GM23248 (cell line): ENCODE data around the gene IL10RA. TPM values are rescaled to one million over a fixed set of nuclear protein-coding genes. Genes with fewer than 3 reads are reported as not detected.

Experiments used
- DNase-seq: peaks from one replicate; pipeline ENCODE4 v3.0.0-alpha.2; 2015
- H2AFZ ChIP-seq: fragments of 200-600 bp; sonication (generic); 2 replicates; pipeline ENCODE4 v1.6.1; 2016; ENCODE audit warnings: antibody characterized with exemption
- H3F3A ChIP-seq: fragments of 200-600 bp; sonication (generic); 2 replicates; pipeline ENCODE4 v1.6.1; 2016; ENCODE audit warnings: mild to moderate bottlenecking, antibody characterized with exemption, mixed run types; ENCODE audit not compliant: insufficient read depth
- H3K27ac ChIP-seq: fragments of 200-600 bp; sonication (generic); 2 replicates; pipeline ENCODE4 v1.5.1; 2016; ENCODE audit warnings: mild to moderate bottlenecking
- H3K27me3 ChIP-seq: fragments of 200-600 bp; sonication (generic); replicated peaks from 2 replicates; pipeline ENCODE4 v1.6.1; 2016; ENCODE audit warnings: mild to moderate bottlenecking; ENCODE audit not compliant: insufficient read depth
- H3K36me3 ChIP-seq: fragments of 200-600 bp; sonication (generic); 2 replicates; pipeline ENCODE4 v1.6.1; 2016; ENCODE audit warnings: low read depth, mild to moderate bottlenecking
- H3K4me1 ChIP-seq: fragments of 200-600 bp; sonication (generic); 2 replicates; pipeline ENCODE4 v1.6.1; 2016; ENCODE audit warnings: mild to moderate bottlenecking; ENCODE audit not compliant: insufficient read depth
- H3K4me2 ChIP-seq: fragments of 200-600 bp; sonication (generic); one replicate; pipeline ENCODE4 v1.6.1; 2016; ENCODE audit warnings: mild to moderate bottlenecking; ENCODE audit not compliant: unreplicated experiment
- H3K4me3 ChIP-seq: fragments of 200-600 bp; sonication (generic); 2 replicates; pipeline ENCODE4 v1.5.1; 2016; ENCODE audit warnings: mild to moderate bottlenecking
- H3K79me2 ChIP-seq: fragments of 200-600 bp; sonication (generic); 2 replicates; pipeline ENCODE4 v1.6.1; 2016; ENCODE audit warnings: mild to moderate bottlenecking; ENCODE audit not compliant: insufficient read depth
- H3K9ac ChIP-seq: fragments of 200-600 bp; sonication (generic); 2 replicates; pipeline ENCODE4 v1.6.1; 2016; ENCODE audit warnings: mild to moderate bottlenecking
- H3K9me2 ChIP-seq: fragments of 200-600 bp; sonication (generic); 2 replicates; pipeline ENCODE4 v1.6.1; 2016; ENCODE audit warnings: mixed run types, mild to moderate bottlenecking, moderate library complexity; ENCODE audit not compliant: insufficient read depth
- H3K9me3 ChIP-seq: fragments of 200-600 bp; sonication (generic); one replicate; pipeline ENCODE4 v1.6.1; 2017; ENCODE audit warnings: low read depth
- H4K20me1 ChIP-seq: fragments of 200-600 bp; sonication (generic); 2 replicates; pipeline ENCODE4 v1.6.0; 2016; ENCODE audit not compliant: insufficient read depth
- EZH2 ChIP-seq: fragments of 200-600 bp; sonication (generic); IDR thresholded peaks from 2 replicates; pipeline ENCODE4 v1.6.1; 2018; ENCODE audit warnings: antibody characterized with exemption, mild to moderate bottlenecking; ENCODE audit not compliant: insufficient read depth, poor library complexity, severe bottlenecking
- EZH2phosphoT487 ChIP-seq: fragments of 200-600 bp; sonication (generic); IDR thresholded peaks from 2 replicates; pipeline ENCODE4 v1.6.1; 2018; ENCODE audit warnings: antibody characterized with exemption, moderate library complexity, mild to moderate bottlenecking, low read depth; ENCODE audit not compliant: insufficient read depth
- WGBS, 2 experiments: methylation state at CpG; one replicate each; pipeline ENCODE4 v1.1.6; 2015 to 2017; ENCODE audit warnings: low lambda C conversion rate in 2 of 2, low coverage in 1 of 2; ENCODE audit errors: missing lambda C conversion rate in 2 of 2; 5-methylcytosine and 5-hydroxymethylcytosine counted together
- in situ Hi-C: fragments of 300-500 bp; cut with MboI; formaldehyde crosslinking; loops from 2 replicates; pipeline ENCODE4 v1.15.0; 2020
- polyA plus RNA-seq: library from polyadenylated mRNA; unstranded; fragments of >200 nt; fragmentation: Nextera tagmentation; extraction: Ambion mirVana; gene quantifications from 2 replicates; pipeline ENCODE4 v1.2.1, GENCODE V29; 2016
- total RNA-seq: library from RNA; depleted of rRNA; stranded (reverse); fragments of >200 nt; shearing (Covaris generic); gene quantifications from 2 replicates; pipeline ENCODE4 v1.2.3, GENCODE V29; 2014

IL10RA gene
- total and polyA plus RNA-seq, 2 experiments from 2014 or later: not detected

GRCh38 chr11:118010738-118011461 lies 24.7 kb downstream of the IL10RA start:
- in situ Hi-C loops: no loop called here
- WGBS, 2 experiments: 47 to 51% methylated on average over 17 to 21 of the region's 21 CpGs
- Histone ChIP-seq H3K36me3 (no peaks in the 10 kb centered on the region), H3K9me2 (no peaks in the 10 kb centered on the region), H4K20me1 (no peaks in the 10 kb centered on the region), H3K27me3 (peaks cover 4% of the 10 kb centered on the region; the same call in 1 of the 2 replicates), H3F3A (no peaks in the 10 kb centered on the region), H3K4me1 (no peaks in the 10 kb centered on the region), H2AFZ (no peak overlapping the region), H3K4me3 (no peak overlapping the region), H3K4me2 (no peak overlapping the region), H3K9ac (no peak overlapping the region), H3K79me2 (no peaks in the 10 kb centered on the region), H3K27ac (no peak overlapping the region), H3K9me3 (no peaks in the 10 kb centered on the region)
- DNase-seq: no peak
- no peak for TF ChIP-seq EZH2phosphoT487
- no peak for TF ChIP-seq EZH2

DNA sequence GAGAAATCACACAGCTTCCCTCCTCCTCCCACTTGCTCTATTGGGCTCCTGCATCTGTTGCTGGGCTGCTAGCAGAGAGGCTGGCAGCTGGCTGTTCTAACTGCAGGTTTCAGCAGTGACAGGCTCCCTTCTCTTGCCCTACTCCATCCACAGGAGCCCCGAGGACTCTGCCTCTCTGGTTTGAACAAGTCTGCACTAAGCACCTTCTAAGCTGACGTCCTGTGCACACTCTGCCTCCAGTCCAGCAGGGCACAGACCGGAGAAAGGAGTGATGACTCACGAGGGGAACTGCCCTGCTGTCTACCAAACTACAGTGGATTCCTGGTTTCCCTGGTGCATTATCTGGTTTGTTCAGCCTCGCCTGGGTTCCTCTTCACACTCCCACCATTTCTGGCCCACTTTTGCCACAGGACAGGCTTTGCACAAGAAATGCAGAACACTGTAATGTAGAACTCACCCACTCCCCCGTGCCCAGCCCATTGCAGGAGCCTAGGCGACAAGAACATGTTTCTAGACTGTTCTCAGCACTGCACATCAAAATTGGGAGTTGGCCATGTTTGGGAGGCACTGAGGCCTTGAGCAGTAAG lies 26.0 kb downstream of the IL10RA start:
- Histone ChIP-seq H3F3A (no peaks in the 10 kb centered on the region), H3K79me2 (no peaks in the 10 kb centered on the region), H4K20me1 (no peaks in the 10 kb centered on the region), H3K9ac (no peak overlapping the region), H3K27ac (no peak overlapping the region), H3K9me3 (no peaks in the 10 kb centered on the region), H3K27me3 (peaks cover 4% of the 10 kb centered on the region; the same call in 1 of the 2 replicates), H3K36me3 (no peaks in the 10 kb centered on the region), H2AFZ (no peak overlapping the region), H3K4me3 (no peak overlapping the region), H3K4me1 (no peaks in the 10 kb centered on the region), H3K4me2 (no peak overlapping the region), H3K9me2 (no peaks in the 10 kb centered on the region)
- DNase-seq: peak; percentile 24
- TF ChIP-seq EZH2 (no peak), EZH2phosphoT487 (no peak)
- in situ Hi-C loops: no loop called here
- WGBS, 2 experiments: 33 to 35% methylated on average over 7 of the region's 7 CpGs

GRCh38 chr11:118014022-118014421 lies 27.8 kb downstream of the IL10RA start:
- in situ Hi-C loops: no loop called here
- Histone ChIP-seq H3K9me3 (no peaks in the 10 kb centered on the region), H3F3A (no peaks in the 10 kb centered on the region), H3K9ac (no peak overlapping the region), H4K20me1 (no peaks in the 10 kb centered on the region), H3K27me3 (peaks cover 4% of the 10 kb centered on the region; the same call in 1 of the 2 replicates), H3K4me2 (no peak overlapping the region), H3K36me3 (no peaks in the 10 kb centered on the region), H3K27ac (no peak overlapping the region), H2AFZ (no peak overlapping the region), H3K4me3 (no peak overlapping the region), H3K79me2 (no peaks in the 10 kb centered on the region), H3K4me1 (no peaks in the 10 kb centered on the region), H3K9me2 (no peaks in the 10 kb centered on the region)
- no peak for TF ChIP-seq EZH2phosphoT487
- TF ChIP-seq EZH2: no peak
- WGBS, 2 experiments: 67 to 80% methylated on average over 3 of the region's 3 CpGs
- DNase-seq: no peak

- TF ChIP-seq EZH2 (no peak), EZH2phosphoT487 (no peak)
- Histone ChIP-seq H3K36me3 (no peaks in the 10 kb centered on the region), H3K9me2 (no peaks in the 10 kb centered on the region), H3K27ac (no peak overlapping the region), H3K27me3 (peaks cover 4% of the 10 kb centered on the region; the same call in 1 of the 2 replicates), H3F3A (no peaks in the 10 kb centered on the region), H2AFZ (no peak overlapping the region), H3K79me2 (no peaks in the 10 kb centered on the region), H4K20me1 (no peaks in the 10 kb centered on the region), H3K4me1 (no peaks in the 10 kb centered on the region), H3K9ac (no peak overlapping the region), H3K9me3 (no peaks in the 10 kb centered on the region), H3K4me2 (no peak overlapping the region), H3K4me3 (no peak overlapping the region)
- in situ Hi-C loops: no loop called here
- DNase-seq: no peak
- 46 to 66% methylated on average over 11 of the region's 11 CpGs for WGBS, 2 experiments
Measured at GRCh38 chr11:118015385-118015841, 29.2 kb downstream of the IL10RA start.
